Liver (tissue), 9 donors: ENCODE data around the gene SLC17A3. TPM values are rescaled to one million over a fixed set of nuclear protein-coding genes. Genes with fewer than 3 reads are reported as not detected.

Experiments used
- DNase-seq: peaks from one replicate; pipeline ENCODE4 v3.0.0-alpha.2; 2017; ENCODE audit warnings: low spot score
- H3K27ac ChIP-seq, 2 donors: one replicate each; pipeline ENCODE4 v1.7.0; 2013; ENCODE audit warnings: inconsistent platforms in 2 of 2, low read length in 2 of 2, control low read depth in 1 of 2, low read depth in 1 of 2, mild to moderate bottlenecking in 1 of 2
- H3K27me3 ChIP-seq, 4 donors: one replicate each; pipeline versions ENCODE4 v1.6.1 to v1.7.0; 2013; ENCODE audit warnings: low read length in 3 of 4, inconsistent platforms in 1 of 4, mild to moderate bottlenecking in 1 of 4, moderate library complexity in 1 of 4; ENCODE audit not compliant: control insufficient read depth in 4 of 4, insufficient read depth in 4 of 4
- H3K36me3 ChIP-seq, 4 donors: one replicate each; pipeline versions ENCODE4 v1.6.1 to v1.7.0; 2013; ENCODE audit warnings: low read length in 3 of 4, mild to moderate bottlenecking in 3 of 4, low read depth in 1 of 4, moderate library complexity in 1 of 4; ENCODE audit not compliant: control insufficient read depth in 4 of 4, insufficient read depth in 3 of 4
- H3K4me1 ChIP-seq, 4 donors: one replicate each; pipeline versions ENCODE4 v1.6.1 to v1.7.0; 2013; ENCODE audit warnings: low read length in 3 of 4, mild to moderate bottlenecking in 3 of 4, moderate library complexity in 1 of 4; ENCODE audit not compliant: control insufficient read depth in 4 of 4, insufficient read depth in 4 of 4
- H3K4me3 ChIP-seq, 3 donors: one replicate each; pipeline versions ENCODE4 v1.6.1 to v1.7.0; 2013; ENCODE audit warnings: low read length in 3 of 3, control low read depth in 1 of 3, low read depth in 1 of 3, mild to moderate bottlenecking in 1 of 3
- H3K9ac ChIP-seq, 2 donors: one replicate each; pipeline ENCODE4 v1.7.0; 2013; ENCODE audit warnings: low read length in 2 of 2, mild to moderate bottlenecking in 2 of 2, moderate library complexity in 2 of 2, control low read depth in 1 of 2, low read depth in 1 of 2
- H3K9me3 ChIP-seq, 4 donors: one replicate each; pipeline versions ENCODE4 v1.6.1 to v1.7.0; 2013; ENCODE audit warnings: low read length in 3 of 4; ENCODE audit not compliant: control insufficient read depth in 4 of 4
- CTCF ChIP-seq: fragments of 150-350 bp; IDR thresholded peaks from 2 replicates; pipeline ENCODE4 v1.5.1; 2017; ENCODE audit warnings: improper control_type of control experiment, low read depth, low read length; ENCODE audit not compliant: missing input control
- EGR1 ChIP-seq, 2 donors: IDR thresholded peaks; 2 replicates each; pipeline ENCODE4 v1.6.1; 2016 to 2018; ENCODE audit warnings: antibody characterized with exemption in 2 of 2, low read depth in 2 of 2
- FOXA1 ChIP-seq: IDR thresholded peaks from 2 replicates; pipeline ENCODE4 v1.6.1; 2016; ENCODE audit warnings: antibody characterized with exemption
- FOXA2 ChIP-seq: IDR thresholded peaks from 2 replicates; pipeline ENCODE4 v1.6.1; 2016; ENCODE audit warnings: antibody characterized with exemption
- GABPA ChIP-seq, 2 donors: IDR thresholded peaks in 1 of 2; conservative IDR thresholded peaks in 1 of 2; 2 replicates each; pipeline ENCODE4 v1.6.1; 2016; ENCODE audit warnings: antibody characterized with exemption in 2 of 2, mild to moderate bottlenecking in 1 of 2, moderate library complexity in 1 of 2
- HNF4A ChIP-seq, 2 donors: conservative IDR thresholded peaks; 2 replicates each; pipeline ENCODE4 v1.6.1; 2016; ENCODE audit warnings: antibody characterized with exemption in 2 of 2, mild to moderate bottlenecking in 2 of 2
- HNF4G ChIP-seq: IDR thresholded peaks from 2 replicates; pipeline ENCODE4 v1.6.1; 2016; ENCODE audit warnings: antibody characterized with exemption
- JUND ChIP-seq, 2 donors: IDR thresholded peaks; 2 replicates each; pipeline ENCODE4 v1.6.1; 2016; ENCODE audit warnings: antibody characterized with exemption in 2 of 2
- MAX ChIP-seq: IDR thresholded peaks from 2 replicates; pipeline ENCODE4 v1.6.1; 2016; ENCODE audit warnings: antibody characterized with exemption
- NR2F2 ChIP-seq: IDR thresholded peaks from 2 replicates; pipeline ENCODE4 v1.6.1; 2016; ENCODE audit warnings: antibody characterized with exemption
- RAD21 ChIP-seq, 2 donors: IDR thresholded peaks; 2 replicates each; pipeline ENCODE4 v1.6.1; 2016; ENCODE audit warnings: antibody characterized with exemption in 2 of 2, mild to moderate bottlenecking in 2 of 2
- REST ChIP-seq: IDR thresholded peaks from 2 replicates; pipeline ENCODE4 v1.6.1; 2016; ENCODE audit warnings: antibody characterized with exemption, mild to moderate bottlenecking
- RXRA ChIP-seq, 2 donors: IDR thresholded peaks; 2 replicates each; pipeline ENCODE4 v1.6.1; 2017 to 2018; ENCODE audit warnings: antibody characterized with exemption in 2 of 2, mild to moderate bottlenecking in 1 of 2
- SP1 ChIP-seq: IDR thresholded peaks from 2 replicates; pipeline ENCODE4 v1.6.1; 2018; ENCODE audit warnings: antibody characterized with exemption, mild to moderate bottlenecking
- TAF1 ChIP-seq: conservative IDR thresholded peaks from 2 replicates; pipeline ENCODE4 v1.6.1; 2016; ENCODE audit warnings: antibody characterized with exemption, mild to moderate bottlenecking
- YY1 ChIP-seq: IDR thresholded peaks from 2 replicates; pipeline ENCODE4 v1.6.1; 2016; ENCODE audit warnings: antibody characterized with exemption, mild to moderate bottlenecking
- ZBTB33 ChIP-seq: IDR thresholded peaks from 2 replicates; pipeline ENCODE4 v1.6.1; 2016; ENCODE audit warnings: antibody characterized with exemption
- WGBS: extraction: QIAGEN DNeasy Blood & Tissue Kit; methylation state at CpG from one replicate; pipeline ENCODE4 v1.1.7; 2013; 5-methylcytosine and 5-hydroxymethylcytosine counted together
- polyA plus RNA-seq, 2 donors: library from polyadenylated mRNA; stranded (reverse) in 1 of 2; unstranded in 1 of 2; fragments of 200-250 nt in 1 of 2; fragments of >200 nt in 1 of 2; fragmentation: Nextera tagmentation in 1 of 2; extraction: Ambion mirVana in 1 of 2; gene quantifications; one replicate each; pipeline versions ENCODE4 v1.2.1 to v1.2.3, GENCODE V29; 2013 to 2015
- total RNA-seq, 2 donors: library from RNA; depleted of rRNA; stranded (reverse); fragments of >200 nt; gene quantifications; one replicate each; pipeline ENCODE4 v1.2.3, GENCODE V29; 2014
- TF ChIP-seq, protein P1 (sequence below): IDR thresholded peaks from 2 replicates; pipeline ENCODE4 v1.6.1; 2016; ENCODE audit warnings: antibody characterized with exemption
- donor health status: healthy.
- donor health status: healthy.
- donor health status: healthy.
- donor health status: healthy.
- donor health status: healthy.

SLC17A3 gene
- total and polyA plus RNA-seq, 4 donors = 1.6 to 23.2 (median 10.9) TPM

- Histone ChIP-seq H3K27ac (peak overlapping the region in 1 of 2 donors; percentile 40), H3K4me3 (no peak overlapping the region), H3K9ac (peak overlapping the region in 1 of 2 donors; percentile 7), H3K36me3 (peaks cover 0 to 5% (median 0%) of the 10 kb centered on the region in 4 donors), H3K27me3 (no peaks in the 10 kb centered on the region), H3K4me1 (peaks cover 0 to 7% (median 0%) of the 10 kb centered on the region in 4 donors), H3K9me3 (no peaks in the 10 kb centered on the region)
- TF ChIP-seq CTCF (no peak), YY1 (no peak), JUND (IDR thresholded peaks at IDR 0.05) (no peak), NR2F2 (no peak), HNF4G (no peak), ZBTB33 (no peak), RAD21 (IDR thresholded peaks at IDR 0.05) (no peak), RXRA (IDR thresholded peaks at IDR 0.05) (no peak), TAF1 (no peak), MAX (no peak), HNF4A (conservative IDR thresholded peaks at IDR 0.05) (no peak), FOXA2 (no peak), EGR1 (IDR thresholded peaks at IDR 0.05; ENCODE audit: low read depth in 2 of 2) (no peak), FOXA1 (no peak), GABPA (IDR thresholded peaks at IDR 0.05 in 1 of 2, conservative IDR thresholded peaks at IDR 0.05 in 1 of 2) (no peak), SP1 (no peak), REST (no peak)
- TF ChIP-seq, protein P1, sequence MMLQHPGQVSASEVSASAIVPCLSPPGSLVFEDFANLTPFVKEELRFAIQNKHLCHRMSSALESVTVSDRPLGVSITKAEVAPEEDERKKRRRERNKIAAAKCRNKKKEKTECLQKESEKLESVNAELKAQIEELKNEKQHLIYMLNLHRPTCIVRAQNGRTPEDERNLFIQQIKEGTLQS = no peak
- DNase-seq = no peak
- 51% methylated on average over 2 of the region's 2 CpGs for WGBS
These were observed 22.1 kb downstream of the SLC17A3 start for GRCh38 chr6:25851961-25852360.
